ENCODE results near the gene ZEB2.

ZEB2 gene

DNA sequence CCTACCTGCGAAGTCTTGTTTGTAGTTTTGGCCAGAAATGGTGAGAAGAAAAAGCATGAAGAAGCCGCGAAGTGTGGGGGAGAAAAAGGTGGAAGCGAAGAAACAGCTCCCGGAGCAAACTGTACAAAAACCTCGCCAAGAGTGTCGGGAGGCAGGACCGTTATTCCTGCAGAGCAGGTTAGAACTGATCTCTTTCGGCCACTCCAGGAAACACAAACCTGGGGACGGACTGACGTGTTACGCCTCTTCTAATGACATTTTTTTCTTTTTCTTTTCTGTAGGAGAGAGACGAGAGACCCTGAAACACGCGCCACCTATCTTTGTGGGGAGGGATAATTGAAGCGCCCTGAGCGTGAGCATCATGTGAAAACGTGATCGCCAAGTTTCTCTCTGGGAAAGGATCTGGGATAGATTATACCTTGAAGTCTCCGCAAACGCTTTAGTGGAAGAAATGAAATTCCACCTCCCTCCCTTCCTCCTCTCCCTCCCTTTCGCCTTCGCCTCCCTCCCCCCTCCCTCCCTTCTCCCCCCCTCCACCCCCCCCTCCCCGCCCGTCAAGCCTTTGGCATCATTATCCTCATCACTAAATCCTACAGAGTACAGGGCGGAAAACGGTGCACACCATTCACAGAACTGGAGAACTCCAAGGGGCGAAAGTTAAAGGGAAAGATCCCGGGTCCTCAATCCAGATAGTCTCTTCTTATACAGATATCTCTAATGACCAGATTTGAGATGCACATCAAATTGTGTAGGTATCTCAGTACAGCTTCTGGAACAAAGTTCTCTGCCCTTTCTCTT is at the start of gene ZEB2:
Gene ZEB2 (minus strand): TSS at position 186 of the 798 bp plus-strand sequence. CDS start 2,769 bp downstream, outside the sequence.
- peak in 6 of 10 donors; percentile 50 to 93 (median 64) for DNase-seq
- intact Hi-C loops (cut with DNase I), result loop anchor here (5.0 to 10.0 kb wide), 5 partner anchors 93 to 1232 kb away; no protein-coding TSS in a partner anchor

GRCh38 chr2:144567745-144568144 is 47.8 kb upstream of the ZEB2 start:
- intact Hi-C loops (cut with DNase I), result no loop called here
- DNase-seq, result no peak

- DNase-seq, result no peak
- intact Hi-C loops (cut with DNase I), result no loop called here
These were observed 46.5 kb upstream of the ZEB2 start for GRCh38 chr2:144566448-144566847.

DNA sequence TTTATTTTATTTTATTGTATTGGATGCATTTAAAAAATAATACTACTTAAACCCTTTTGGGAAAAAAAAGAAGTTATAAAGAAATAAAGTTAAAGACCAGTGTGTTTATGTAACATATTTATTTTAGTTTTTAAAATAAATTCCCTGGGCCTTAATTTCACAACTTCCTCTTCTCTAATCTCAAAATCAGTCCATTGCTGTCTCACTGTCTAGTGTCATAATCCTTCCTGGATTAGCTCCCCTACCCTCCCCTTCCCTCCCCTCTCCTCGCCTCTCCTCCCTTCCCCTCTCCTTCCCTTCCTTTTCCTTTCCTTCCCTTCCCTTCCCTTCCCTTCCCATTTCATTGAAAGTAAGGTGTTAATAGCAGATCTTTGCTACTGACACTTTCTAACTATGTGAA is 40.3 kb upstream of the ZEB2 start:
- intact Hi-C loops (cut with DNase I), result no loop called here
- DNase-seq, result no peak

- no peak for DNase-seq
- intact Hi-C loops (cut with DNase I), result no loop called here
These were observed 39.8 kb upstream of the ZEB2 start for GRCh38 chr2:144559681-144560080.

DNA sequence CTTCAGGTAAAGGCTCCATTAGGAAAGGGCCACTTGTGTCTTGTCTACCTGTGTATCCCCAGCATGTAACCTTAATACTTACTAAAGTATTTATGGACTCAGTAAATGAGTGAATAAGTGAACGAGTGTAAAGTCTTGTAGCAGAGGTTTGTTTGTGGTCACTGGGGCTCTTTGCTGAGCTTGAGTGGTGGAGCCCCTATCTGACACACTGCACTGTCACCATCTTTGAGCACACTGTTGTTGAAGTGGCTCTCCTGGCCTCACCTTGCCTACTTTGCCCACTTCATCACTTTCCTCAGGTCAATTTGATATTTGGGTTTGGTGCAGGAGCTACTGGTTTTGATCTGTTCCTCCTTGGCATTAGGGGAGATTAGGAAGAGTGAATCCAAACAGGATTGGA is 39.3 kb upstream of the ZEB2 start:
- intact Hi-C loops (cut with DNase I), result no loop called here
- DNase-seq, result no peak

DNA sequence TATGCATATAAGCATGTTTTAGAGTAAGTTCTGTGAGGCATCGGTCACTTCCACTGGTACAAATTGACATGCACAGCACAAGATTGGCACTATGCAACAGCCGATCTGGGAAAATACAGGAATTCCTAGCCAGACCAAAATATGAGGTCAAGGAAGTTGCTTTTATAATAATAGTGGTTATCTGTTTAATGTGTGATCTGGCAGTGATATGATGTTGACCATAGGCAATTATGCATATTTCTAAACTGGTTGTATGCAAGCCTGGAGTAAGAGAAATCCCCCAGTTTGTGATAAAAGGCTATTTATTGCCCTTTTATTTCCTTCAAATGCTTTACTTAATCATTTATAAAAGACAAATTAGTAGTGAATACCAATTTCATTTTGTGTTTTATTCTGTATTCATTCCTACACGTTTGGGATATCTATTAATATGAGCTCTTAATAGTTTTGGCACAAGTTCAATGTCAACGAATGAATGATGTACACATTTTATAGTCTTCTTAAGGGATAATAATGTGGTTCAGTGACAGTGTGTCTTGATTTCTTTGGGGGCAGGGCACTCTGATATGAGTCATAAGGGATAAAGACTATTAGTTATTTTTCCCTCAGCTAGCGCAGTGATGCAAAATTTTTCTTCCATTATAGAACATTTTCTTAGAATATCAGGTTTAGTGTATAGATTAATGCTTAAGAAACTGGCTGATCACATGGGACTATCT is 34.7 kb upstream of the ZEB2 start:
- intact Hi-C loops (cut with DNase I), result no loop called here
- no peak for DNase-seq

DNA sequence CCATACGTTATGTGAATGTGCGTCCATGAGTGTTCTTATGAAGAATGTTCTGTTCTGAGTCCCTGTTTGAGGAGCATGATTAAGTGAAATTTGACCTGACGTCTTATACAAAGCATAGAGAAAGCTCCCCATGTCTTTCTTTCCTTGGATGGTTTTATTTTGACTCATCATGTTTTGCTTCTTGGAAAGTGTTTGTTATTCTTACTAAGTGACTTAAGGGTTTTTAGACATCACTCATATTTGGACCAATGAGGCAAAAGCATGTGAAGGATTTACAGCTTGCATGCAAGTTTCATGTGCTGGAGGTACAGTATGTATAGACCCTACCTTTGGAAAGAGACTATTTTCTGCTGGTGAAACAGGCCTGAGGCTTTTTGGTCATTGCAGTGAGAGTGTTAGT is 33.5 kb upstream of the ZEB2 start:
- intact Hi-C loops (cut with DNase I), result no loop called here

DNA sequence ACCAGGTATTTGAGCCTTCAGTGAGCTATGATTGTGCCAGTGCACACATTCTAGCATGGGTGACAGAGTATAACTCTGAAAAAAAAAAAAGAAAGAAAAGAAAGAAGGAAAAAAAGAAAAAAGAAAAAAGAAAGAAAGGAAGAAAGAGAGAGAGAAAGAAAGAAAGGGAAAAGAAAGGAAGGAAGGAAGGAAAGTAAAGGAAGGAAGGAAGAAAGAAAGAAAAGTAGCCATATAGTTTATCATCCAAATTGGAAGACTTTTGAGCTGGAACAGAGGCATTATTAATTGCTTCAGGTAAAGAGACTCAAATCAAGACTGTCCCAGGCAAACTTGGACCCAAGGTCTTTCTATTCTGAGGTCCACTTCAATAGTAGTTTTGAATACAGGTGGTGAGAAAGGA is 32.9 kb upstream of the ZEB2 start:
- DNase-seq, result no peak
- intact Hi-C loops (cut with DNase I), result no loop called here

More for the DNA sequence above, 33.5 kb upstream of the ZEB2 start:
- no peak for DNase-seq

DNA sequence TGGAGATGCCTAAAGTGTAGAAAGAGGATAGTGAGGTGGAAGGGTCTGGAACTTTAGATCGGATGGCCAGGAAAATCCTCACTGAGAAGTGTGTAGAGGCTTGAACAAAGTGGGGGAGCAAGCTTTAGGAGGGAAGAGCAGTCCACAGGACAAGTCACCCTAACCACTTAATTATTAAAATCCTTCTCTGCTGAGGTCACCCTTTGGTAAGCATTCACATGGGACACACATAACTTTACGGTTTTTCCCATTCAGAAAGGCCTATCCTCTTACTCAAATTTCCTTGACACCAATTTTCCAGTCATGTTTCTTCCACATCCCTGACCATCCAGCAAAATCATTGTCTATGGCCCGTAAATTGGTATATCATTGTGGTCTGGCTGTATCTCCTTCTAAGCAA is 31.0 kb upstream of the ZEB2 start:
- intact Hi-C loops (cut with DNase I), result no loop called here
- DNase-seq, result no peak

- DNase-seq, result no peak
- intact Hi-C loops (cut with DNase I), result no loop called here
These were observed 30.2 kb upstream of the ZEB2 start for GRCh38 chr2:144550084-144550483.

GRCh38 chr2:144548532-144549191 is 28.7 kb upstream of the ZEB2 start:
- intact Hi-C loops (cut with DNase I), result no loop called here
- no peak for DNase-seq

GRCh38 chr2:144548088-144548487 is 28.2 kb upstream of the ZEB2 start:
- intact Hi-C loops (cut with DNase I), result no loop called here

GRCh38 chr2:144547494-144547893 is 27.6 kb upstream of the ZEB2 start:
- no peak for DNase-seq
- intact Hi-C loops (cut with DNase I), result no loop called here

More at GRCh38 chr2:144548088-144548487, 28.2 kb upstream of the ZEB2 start:
- DNase-seq, result no peak

DNA sequence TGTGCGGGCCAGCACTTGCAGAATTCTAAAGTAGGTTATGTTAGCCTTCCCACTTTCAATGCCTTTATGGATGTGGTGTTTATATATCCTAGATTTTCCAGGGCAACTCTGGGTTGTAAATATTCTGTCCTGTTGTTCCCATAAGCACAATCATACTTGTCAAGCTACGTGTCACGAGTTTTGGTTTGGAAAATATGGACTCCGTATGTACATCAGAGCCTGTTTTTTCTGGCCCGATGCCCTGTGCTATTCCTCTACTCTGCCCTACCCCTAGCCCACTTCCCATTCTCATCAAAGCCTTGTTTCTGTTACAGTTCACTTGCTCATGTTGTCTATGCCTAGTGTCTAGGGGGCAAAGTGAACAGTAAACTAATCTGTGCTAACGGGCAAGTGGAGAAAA is 27.0 kb upstream of the ZEB2 start:
- DNase-seq, result no peak
- intact Hi-C loops (cut with DNase I), result no loop called here

- intact Hi-C loops (cut with DNase I), result no loop called here
- DNase-seq, result no peak
These were observed 25.9 kb upstream of the ZEB2 start for GRCh38 chr2:144545787-144546186.

GRCh38 chr2:144544053-144544452 is 24.1 kb upstream of the ZEB2 start:
- DNase-seq, result no peak
- intact Hi-C loops (cut with DNase I), result no loop called here

DNA sequence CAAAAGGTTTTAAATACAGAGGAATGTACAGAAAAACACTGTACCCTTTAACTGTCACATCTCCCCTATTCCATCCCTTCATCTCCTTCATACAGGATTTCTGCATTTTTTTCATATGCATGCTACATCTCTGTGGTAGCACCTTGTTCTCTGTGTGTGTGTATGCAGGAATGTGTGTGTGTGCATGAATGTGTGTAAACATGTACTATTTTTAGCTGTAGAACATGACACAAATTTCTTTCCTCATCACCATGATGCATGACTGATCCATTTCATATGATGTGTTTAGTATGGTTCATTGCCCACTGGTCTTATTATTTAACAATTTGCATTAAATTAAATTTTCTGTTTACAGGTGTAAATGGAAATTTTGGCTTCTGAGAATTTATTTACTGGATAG is 21.5 kb upstream of the ZEB2 start:
- DNase-seq, result no peak
- intact Hi-C loops (cut with DNase I), result no loop called here

GRCh38 chr2:144539289-144539782 is 19.4 kb upstream of the ZEB2 start:
- intact Hi-C loops (cut with DNase I), result no loop called here
- DNase-seq, result no peak

DNA sequence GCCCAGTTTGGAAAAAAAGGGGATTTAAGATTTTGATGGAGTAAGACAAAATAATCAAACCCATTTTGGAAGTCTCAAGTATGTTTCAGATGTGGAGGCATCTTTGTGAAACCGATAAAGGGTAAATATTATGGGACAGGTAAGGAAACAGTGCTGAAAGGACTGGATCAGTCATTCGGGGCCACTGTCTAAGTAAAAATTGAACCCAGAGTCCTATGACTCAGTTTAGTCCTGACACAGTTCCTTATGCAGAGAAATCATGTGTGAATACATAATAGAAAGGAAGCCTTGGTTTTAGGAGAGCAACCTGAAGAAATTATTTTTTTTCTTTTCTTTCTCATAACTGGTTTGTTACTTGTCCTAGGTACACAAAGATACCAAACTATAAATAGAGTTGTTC is 15.4 kb upstream of the ZEB2 start:
- no peak for DNase-seq
- intact Hi-C loops (cut with DNase I), result no loop called here

GRCh38 chr2:144533221-144533620 is 13.3 kb upstream of the ZEB2 start:
- DNase-seq, result no peak
- intact Hi-C loops (cut with DNase I), result no loop called here

Data from posterior cingulate gyrus (tissue), 11 donors.